Right lobe of liver (tissue), 4 donors: ENCODE measurements around the gene ANKRD33B.

Experiments
- CTCF ChIP-seq, 4 donors: fragments of 200-600 bp in 3 of 4; fragments of 450-650 bp in 1 of 4; IDR thresholded peaks; one replicate each; pipeline versions ENCODE4 v1.5.1 to v1.8.0; 2016 to 2022; ENCODE audit warnings: antibody characterized with exemption in 4 of 4, mild to moderate bottlenecking in 2 of 4
- POLR2A ChIP-seq: fragments of 450-650 bp; IDR thresholded peaks from one replicate; pipeline ENCODE4 v1.6.1; 2017; ENCODE audit warnings: antibody characterized with exemption, mild to moderate bottlenecking
- donor health status: DM: no; HTN: no; CAD: no.
- donor health status: DM: no; HTN: no; CAD: no.
- donor health status: DM: no; HTN: yes; CAD: no.

- TF ChIP-seq POLR2A = no peak
- no peak for TF ChIP-seq CTCF (IDR thresholded peaks at IDR 0.05)
Observed at GRCh38 chr5:10581867-10582511, 18.1 kb downstream of the ANKRD33B start.
